IPS DF 4.7 (cell line): ENCODE results near the gene MAX.

ENCODE experiments used
- DNase-seq: peaks from one replicate; pipeline ENCODE4 v3.0.0-alpha.2; 2013; ENCODE audit warnings: low spot score; ENCODE audit errors: extremely low read depth

Gene MAX

DNA sequence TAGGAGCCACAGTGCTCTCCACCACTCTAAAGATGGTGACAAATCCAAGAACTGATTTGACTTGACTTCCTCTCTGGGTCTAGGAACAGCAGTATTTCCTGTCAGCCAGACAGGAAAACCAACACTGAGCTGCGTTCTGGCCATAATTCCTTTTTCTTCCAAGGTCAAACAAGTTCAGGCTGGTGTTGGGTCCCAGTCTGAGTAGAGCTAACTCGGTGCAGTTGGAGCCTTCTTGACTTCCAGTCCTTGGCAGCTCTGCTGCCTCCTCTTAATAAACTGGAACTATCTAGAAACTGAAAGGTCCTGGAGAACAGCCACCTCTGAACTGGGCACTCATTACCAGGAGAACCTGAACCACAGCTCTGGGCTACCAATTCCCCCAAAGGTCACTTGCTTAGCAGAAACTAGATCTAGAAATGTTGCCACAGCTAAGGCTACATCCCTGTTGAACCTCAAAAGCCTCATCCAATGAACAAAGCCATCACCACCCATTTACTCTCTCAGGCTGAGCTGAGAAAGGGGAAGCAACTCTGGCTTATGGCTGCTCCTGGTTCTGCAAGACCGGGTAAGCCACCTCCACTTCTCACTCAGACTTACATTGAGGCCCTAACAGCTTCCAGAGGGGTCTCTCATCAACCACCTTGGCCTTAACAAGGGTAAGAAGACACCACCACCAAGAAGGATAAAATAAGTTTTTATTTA, 27.7 kb downstream of the MAX start:
- DNase-seq, result no peak

DNA sequence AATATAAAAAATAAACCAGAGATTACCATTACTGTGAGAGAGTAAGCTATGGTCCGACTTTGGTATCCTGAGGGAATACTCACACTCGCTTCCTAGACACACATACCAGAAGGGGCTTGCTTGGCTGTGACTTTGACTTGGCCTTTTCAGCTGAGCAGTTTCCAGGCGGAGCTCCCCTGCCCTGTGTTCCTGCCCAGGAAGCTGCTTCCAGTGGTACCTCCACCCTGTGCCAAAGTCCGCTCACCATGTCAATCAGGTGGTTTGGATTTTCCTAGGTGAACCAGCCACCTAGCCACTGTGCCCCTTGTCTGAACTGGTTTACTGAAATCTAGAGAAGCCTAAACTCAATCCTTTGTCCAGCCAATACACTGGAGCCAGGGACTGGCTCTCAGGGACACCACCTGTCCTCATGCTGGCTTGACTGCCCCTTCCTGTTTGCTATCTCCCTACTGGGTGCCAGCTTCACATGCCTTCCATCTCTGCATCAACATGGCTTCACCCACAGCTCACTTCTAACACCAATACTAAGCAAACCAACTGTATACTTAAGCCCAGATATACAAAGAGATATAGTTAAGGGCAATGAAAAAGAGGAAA, 28.6 kb downstream of the MAX start:
- no peak for DNase-seq

DNA sequence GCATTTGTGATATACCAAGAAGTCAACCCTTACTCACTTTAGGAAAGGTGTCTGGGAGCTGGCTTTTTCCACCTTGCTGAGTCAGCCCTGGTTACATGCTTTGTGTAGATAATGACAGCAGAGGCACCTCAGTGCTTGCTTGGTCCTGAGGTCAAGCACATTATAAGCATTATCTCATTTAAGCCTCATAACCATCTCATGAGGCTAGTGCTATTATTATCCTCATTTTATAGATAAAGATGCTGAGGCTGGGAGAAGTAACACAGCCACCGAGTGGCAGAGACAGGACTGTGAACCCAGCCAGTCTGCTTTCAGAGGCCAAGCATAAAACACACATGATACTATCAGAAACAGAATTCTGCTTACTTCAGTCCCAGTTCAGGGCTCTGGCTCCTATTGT, 29.4 kb downstream of the MAX start:
- no peak for DNase-seq

DNA sequence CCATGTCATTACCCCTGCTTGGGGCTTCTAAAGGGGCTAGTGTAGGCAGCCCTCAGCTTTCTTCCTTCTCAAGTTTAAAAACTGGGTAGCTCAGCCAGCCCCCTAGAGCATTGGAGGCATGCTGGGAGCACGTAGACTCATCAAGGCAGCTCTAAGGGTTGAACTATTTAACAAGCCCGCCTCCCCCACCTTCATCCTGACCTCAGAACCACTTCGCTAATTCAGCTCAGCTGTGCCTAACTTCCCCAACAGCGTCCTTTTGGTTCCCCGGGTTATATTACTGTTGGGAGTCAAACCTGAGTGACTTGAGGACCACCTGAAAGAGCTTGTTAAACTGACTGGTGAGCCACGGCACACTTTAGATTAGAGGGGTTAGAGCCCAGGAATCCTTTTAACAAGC, 30.1 kb downstream of the MAX start:
- DNase-seq, result no peak

DNA sequence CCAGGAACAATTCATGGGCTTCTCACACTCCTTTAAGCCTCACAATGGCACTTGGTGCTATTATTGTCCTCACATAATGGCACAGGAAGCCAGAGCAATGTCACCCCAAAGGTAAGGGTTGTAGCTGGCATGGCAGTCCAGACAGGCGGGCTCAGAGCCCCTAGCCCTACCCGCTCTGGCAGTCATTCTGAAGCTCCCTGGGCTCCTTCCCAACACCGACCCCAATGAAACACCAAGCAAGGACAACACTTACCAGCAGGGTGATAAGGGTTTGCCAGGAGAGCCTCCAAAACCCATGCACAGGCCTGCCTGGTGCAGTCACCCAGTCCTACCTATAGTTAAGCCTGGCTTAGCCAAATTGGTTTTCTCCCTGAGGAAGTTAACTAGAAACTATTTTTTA, 30.8 kb downstream of the MAX start:
- no peak for DNase-seq

DNA sequence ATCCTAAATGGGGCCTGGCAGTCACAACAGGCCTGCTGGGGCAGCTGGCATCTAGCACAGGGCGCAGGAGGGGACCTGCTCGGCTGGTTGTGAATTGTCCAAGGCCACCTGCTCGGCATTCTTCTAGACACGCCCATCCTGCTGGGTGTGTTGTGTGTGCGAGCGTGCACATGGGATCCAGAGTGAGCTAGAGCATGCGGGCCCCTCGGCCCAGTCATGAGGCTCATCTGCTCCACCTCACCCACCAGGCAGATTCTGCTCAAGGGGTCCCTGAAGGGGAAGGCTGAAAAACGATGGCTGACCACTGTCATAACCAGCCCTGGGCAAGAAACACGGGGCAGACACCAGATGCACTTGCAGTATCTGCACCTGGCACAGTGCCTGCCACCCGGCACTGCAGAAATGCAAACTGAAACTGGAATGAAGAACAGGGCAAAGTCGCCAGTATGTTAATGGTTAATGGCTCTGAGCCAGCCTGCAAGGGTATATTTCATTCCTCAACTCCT, 31.8 kb downstream of the MAX start:
- DNase-seq, result no peak

DNA sequence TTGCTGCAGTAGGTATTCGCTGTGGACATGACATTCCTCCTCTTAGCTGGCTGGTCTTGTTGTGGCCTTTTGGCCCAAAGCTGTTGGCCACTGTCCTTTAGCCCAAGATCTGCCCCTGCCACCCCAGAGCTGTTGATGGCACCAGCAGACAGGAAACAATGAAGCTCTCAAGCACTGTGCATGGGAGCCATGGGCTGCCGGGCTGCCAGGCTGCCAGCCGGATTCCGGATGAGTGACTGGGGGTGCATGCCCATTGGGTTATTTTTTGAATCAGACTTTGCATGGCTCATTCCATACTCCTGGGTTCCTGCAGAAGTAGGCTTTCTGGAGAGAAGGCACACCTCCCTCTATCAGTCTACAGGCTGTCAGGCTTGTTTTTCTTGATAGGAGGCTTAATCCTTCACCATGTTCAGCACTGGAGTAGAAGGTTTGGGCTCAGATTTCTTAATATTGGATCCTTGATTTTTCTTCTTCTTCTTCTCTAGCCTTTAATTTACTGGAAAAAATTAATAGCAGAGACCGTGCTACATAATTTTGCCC, 32.4 kb downstream of the MAX start:
- no peak for DNase-seq

DNA sequence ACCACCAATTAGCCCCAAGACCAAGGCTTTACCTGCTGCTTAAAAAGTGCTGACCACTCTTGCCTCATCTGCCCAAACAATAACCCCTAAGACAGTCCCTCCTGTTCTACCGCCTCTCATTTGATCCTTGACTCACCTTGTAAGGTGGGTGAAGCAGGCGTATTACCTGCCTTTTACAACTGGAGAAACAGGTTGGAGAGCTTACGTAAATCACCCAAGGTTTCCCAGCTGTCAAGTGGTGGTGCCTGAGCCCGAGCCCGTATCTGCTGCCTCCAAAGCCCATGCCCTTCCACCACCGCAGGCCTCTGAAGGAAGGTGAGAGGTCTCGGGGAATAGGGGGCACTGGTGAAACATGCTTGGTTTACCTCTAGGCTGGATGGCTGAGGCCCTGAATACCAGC, 36.6 kb downstream of the MAX start:
- DNase-seq, result no peak

DNA sequence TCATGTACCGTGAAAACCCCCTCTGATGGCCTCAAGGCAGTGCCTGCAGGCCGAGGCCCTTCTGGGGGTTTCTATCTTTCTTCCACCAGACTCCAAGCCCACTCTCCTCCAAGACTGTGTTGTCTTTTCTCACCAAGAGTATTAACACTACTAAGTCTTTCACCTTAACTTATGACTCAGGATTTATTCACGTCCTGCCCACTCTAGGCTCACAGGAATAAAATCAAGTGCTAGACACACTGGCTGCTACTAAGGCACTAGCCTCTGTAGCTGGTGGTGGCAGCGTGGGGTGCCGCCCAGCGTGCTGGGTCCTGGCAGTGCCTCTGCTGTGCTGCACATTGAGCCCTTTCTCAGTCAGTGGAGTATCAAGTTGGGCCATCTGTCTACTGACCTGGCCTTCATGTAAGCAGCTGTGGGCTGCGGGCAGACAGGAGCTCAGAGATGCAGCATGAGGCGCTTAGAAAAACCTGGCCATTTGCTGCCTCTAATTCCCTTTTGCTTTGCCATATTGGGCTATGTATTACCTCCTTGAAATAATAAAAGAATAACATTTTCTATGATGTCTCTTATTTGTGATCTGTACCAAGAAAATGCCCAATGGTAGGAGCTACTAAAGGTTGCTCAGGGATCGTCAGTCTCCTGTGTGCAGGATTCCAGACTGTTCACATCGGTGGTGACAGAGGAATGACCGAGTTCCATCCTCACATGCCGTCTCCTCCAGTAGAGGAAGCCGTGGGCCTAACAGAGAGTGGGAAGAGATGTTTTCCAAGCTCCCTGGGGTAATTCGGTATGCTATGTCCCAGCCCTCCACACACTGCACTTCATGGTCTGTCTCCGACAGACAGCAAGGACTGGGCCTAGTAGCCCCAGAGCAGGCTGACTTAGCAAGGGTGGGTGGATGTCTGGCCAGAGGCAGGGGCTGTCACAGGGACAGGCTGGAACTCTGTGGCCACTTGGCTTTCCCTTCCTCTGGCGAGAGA, 39.9 kb downstream of the MAX start:
- DNase-seq, result no peak

DNA sequence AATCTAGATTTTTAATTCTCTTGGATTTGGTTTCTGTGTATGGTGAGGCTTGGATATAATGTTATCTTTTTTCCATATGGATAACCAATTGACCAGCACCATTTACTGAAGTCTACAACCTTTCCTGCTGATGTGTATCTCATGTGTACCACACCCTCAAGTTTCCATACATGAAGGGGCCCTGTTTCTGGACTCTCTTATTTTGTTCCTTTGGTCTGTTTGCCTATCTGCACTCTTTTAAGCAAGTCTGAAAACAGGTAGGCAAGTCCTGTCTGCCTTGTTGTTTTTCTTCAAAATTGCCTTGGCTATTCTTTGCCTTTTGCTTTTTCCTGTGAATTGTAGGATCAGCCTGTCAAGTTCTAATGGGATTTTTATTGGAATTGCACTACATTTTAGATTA, 44.6 kb downstream of the MAX start:
- DNase-seq, result no peak

DNA sequence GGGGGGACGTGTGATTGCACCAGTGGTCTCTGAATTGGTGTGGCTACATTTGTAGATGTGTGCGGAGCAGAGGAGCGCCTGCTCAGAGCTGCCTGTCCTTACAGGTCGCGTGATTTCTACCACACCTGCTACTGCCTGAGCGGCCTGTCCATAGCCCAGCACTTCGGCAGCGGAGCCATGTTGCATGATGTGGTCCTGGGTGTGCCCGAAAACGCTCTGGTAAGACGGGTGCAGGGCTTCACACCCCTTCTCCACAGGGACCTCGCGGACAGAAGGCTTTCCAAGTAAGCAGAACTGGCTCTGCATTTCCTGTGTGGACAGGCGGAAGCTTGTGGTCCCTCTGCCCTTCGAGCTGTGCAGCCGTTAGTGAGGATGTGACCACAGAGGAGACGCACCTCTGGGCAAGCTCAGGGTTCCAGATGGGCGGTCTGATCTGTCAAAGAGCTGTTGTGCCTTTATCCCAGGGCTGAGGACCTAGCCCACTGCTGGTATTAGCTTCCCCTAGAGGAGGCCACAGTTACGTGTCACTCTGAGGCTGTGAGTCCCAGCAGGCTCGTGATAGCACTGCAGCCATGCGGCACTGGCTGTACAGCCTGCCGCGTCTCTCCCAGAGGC, 47.7 kb downstream of the MAX start:
- no peak for DNase-seq

DNA sequence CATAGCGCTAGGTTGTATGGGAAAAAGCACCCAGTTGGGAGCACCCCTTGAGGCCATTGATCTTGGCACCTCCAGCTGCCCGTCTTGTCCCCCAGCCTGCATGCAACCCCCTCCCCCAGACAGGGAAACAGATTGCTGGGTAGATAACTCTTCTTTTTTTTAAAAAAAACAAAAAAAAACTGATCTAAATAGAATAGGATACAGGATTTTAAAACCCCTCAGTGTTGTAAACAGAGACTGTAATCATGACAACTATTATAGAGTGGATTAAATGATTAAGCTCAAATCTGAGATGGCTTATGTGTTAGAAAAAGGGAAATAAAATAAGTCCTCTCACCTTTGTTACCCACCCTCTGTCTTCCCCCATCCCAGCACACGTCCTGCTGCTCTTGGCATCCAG, 48.9 kb downstream of the MAX start:
- no peak for DNase-seq

DNA sequence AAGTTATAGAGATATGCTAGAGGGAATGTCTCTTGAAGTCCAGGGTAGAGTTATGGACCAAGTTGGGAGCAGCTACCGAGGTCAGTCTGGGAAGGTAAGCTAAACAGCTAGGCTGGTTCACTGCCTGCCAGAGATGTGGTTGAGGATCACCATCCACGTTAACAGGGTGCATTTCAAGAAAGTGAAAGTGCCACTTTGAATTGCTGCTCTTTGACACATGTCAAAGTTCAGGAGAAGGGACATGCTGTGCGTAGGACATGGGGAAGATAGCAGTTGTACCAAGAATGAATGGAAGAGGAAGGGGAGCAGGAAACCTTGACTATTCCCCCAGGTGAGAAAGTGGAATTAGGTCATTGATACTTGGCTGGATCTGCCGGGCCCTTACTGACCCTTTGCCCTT, 49.5 kb downstream of the MAX start:
- DNase-seq, result no peak

DNA sequence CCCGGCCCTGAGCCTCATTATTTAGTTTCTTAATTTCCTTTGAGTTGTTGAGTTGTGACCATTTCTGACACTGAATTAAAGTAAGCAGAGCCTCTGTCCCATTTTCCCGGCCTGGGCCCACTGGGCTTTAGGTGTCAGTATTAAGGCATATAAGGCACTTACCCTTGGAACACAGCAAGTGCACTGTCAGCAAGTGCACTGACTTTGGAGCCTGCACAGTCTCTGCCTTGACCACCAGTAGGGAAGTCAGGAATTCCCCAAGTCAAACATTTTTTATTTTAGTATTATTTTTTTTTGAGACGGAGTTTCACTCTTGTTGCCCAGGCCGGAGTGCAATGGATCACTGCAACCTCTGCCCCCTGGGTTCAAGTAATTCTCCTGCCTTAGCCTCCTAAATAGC, 56.6 kb downstream of the MAX start:
- DNase-seq, result no peak

DNA sequence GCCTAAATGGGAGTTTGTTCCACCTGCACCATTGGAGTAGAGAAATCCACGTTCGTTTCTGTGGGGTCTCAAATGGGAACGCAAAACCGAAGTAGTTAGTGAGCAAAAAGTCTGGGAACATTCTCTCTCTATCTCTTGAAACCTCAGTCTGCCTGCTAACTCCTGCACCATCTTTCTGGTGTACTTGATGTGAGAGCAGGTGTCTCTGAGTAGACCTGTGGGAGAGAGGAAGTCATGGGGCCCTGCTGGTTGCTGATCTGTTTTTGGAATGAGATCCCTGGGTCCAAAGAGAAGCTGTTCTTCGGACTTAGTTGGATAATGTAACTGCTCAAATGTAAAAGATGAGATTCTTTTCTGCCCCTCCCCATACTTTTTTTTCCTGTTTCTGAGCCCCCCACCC, 57.3 kb downstream of the MAX start:
- DNase-seq, result no peak

DNA sequence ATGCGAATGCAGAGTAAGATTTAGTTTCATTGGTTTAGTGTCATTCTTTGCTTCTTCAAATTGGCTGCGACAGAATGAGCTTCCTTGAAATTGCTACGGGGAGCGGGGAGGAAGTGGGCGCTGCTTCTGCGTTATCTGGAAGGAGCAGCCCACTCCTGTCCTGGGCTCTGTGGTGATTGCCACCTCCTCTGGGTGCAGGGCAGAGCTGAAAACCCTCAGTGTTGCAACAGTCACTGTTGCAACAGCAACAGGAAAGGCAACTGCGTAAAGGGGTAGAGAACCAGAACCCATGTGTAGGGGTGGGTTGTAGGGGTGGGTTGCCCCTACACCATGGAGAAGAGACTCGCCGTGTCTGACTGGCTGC, 57.7 kb downstream of the MAX start:
- no peak for DNase-seq

DNA sequence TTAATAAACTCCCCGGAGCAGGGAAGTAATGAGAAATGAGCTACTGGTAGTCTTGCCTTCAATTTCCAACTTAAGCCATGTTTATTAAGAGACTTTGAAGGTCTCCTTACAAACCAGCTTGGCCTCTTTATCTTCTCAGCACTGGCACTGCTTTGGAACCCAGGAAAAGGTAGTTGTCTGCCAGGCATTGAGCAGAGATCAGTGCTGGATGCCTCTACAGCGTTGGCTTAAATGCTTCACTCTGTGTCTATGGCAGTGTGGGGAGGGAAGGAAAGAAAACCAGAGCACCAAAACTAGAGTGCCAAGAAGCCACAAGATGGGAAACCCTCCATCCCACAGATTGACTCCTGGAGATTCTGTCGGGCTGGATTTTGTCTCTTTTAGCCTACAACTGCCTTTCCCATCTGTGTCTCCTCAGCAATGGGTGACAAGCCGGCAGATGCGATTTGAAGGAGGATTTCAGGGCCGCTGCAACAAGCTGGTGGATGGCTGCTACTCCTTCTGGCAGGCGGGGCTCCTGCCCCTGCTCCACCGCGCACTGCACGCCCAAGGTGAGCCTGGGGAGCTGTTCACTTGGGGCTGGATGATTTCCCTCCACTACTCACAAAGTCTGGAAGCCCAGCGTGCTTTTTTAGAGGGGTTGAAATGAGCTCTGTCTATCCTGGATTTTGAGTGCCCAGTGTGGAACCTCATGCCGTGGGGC, 58.3 kb downstream of the MAX start:
- no peak for DNase-seq

DNA sequence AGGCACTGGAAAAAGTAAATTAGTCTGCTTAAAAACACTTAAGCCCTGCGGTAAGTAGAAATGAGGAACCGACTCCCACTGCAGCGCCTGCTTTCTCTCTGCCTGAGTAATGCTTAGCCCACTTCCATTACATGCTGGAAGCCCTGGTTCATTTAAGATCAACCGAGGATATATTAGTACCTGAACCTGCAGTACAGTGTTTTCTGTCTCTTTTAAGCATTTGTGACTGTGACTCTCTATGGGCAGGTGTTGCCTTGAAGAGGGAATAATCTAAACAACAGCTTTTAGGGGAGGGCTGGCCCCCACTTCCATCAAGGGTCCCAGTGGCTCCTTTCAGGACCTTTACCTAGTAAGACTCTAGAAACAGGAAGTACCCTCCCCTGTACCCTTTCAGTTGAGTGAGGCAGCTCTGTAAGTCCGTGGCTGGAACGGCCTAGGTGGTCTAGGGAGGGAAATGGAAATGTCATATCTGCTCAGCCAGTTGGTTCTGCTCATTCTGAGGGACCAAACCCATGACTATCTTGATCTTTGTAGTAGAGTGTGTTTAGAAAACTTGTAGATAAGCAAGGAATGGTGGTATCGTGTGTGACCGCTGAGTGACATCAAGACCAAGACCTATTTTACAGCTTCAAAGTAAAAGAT, 59.5 kb downstream of the MAX start:
- no peak for DNase-seq

DNA sequence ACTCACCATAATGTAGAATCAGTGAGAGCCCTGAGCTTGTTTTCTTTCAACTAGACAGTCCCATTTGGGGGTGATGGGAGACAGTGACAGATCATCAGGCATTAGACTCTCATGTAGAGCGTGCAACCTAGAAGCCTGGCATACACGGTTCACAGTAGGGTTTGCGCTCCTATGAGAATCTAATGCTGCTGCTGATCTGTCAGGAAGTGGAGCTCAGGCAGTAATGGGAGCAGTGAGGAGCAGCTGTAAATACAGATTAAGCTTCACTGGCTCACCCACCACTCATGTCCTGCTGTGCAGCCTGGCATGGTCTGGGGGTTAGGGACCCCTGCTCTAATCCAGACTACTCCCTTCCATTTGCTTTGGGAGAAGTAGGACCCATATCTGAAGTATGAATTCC, 60.0 kb downstream of the MAX start:
- no peak for DNase-seq

DNA sequence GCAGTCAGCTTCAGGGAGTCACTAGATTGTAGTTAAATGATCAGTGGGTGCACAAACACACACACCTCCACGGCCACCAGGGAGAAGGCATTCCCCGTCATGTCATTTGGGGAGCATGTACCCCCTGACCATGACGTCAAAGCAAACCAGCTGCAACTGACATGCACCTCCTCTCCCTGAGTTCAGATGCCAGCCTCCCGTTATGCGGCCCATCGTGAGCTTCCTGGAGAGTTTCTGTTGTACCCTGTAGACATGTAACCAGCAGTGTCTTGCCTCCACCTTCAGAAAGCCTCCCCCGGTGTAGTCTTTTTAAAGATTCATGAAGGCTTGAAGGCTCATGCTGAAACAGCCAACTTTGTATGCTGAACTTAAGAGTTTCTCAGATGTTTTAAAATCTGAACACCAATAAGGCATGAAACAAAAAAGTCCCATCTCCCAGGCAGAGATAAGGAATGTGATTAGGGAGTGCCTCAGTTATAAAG, 60.8 kb downstream of the MAX start:
- no peak for DNase-seq
